HepG2 (cell line): ENCODE measurements around the gene ABCA2. TPM values are rescaled to one million over a fixed set of nuclear protein-coding genes. Genes with fewer than 3 reads are reported as not detected.

Experiments
- ATAC-seq: fragments of 200-7000 bp; cut with Tn5 transposase; 3 replicates; pipeline ENCODE4 v1.9.1; 2020; ENCODE audit warnings: mild to moderate bottlenecking, moderate library complexity
- BruUV-seq: library from RNA; stranded (reverse); fragments of 400-500 nt; replicated peaks from 2 replicates; lab custom pipeline; 2021; lab: Mats Ljungman, UMichigan
- CTCF ChIA-PET: fragments of 300-600 bp; formaldehyde crosslinking; extraction: SDS; loops from one replicate; lab custom pipeline; 2021; ENCODE audit warnings: low total read pairs, inconsistent platforms, low intra/inter-chr PET ratio; lab: Yijun Ruan, JAX
- POLR2A ChIA-PET: fragments of 350-600 bp; sonication (Branson Sonifier 250); formaldehyde crosslinking; loops from one replicate; lab custom pipeline; 2020; ENCODE audit warnings: antibody characterized with exemption, inconsistent platforms; lab: Yijun Ruan, JAX
- DNase-seq: peaks from one replicate; pipeline ENCODE4 v3.0.0-alpha.2; 2015; ENCODE audit warnings: low spot score
- FAIRE-seq: peaks from 3 replicates; lab custom pipeline; 2011; peaks lifted over from hg19 to GRCh38; lab: Jason Lieb, UNC
- H2AFZ ChIP-seq: one replicate; pipeline ENCODE4 v1.6.1; 2011; ENCODE audit warnings: low read length, inconsistent platforms
- H3K27ac ChIP-seq: fragments of 300-600 bp; 3 replicates; pipeline ENCODE4 v1.8.0; 2011; ENCODE audit warnings: mixed run types, mild to moderate bottlenecking, mixed read lengths, low read length, inconsistent platforms; ENCODE audit not compliant: insufficient read depth; ENCODE audit errors: extremely low read length
- H3K27me3 ChIP-seq, 2 experiments: fragments of 200-600 bp in 1 of 2; 2 replicates in 1 of 2; 3 replicates in 1 of 2; pipeline versions ENCODE4 v1.6.0 to v1.8.0; 2011; ENCODE audit warnings: low read length in 2 of 2, mild to moderate bottlenecking in 2 of 2, moderate library complexity in 2 of 2, inconsistent platforms in 1 of 2; ENCODE audit not compliant: insufficient read depth in 2 of 2, control insufficient read depth in 1 of 2
- H3K36me3 ChIP-seq, 2 experiments: fragments of 200-600 bp in 1 of 2; replicated peaks in 1 of 2; 2 replicates in 1 of 2; 3 replicates in 1 of 2; pipeline versions ENCODE4 v1.5.1 to v1.8.0; 2011; ENCODE audit warnings: low read length in 2 of 2, inconsistent platforms in 1 of 2; ENCODE audit not compliant: insufficient read depth in 2 of 2, control insufficient read depth in 1 of 2
- H3K4me1 ChIP-seq: 2 replicates; pipeline ENCODE4 v1.5.1; 2012; ENCODE audit warnings: low read length, inconsistent platforms; ENCODE audit not compliant: insufficient read depth
- H3K4me2 ChIP-seq: 2 replicates; pipeline ENCODE4 v1.6.0; 2011; ENCODE audit warnings: low read depth, low read length, inconsistent platforms
- H3K4me3 ChIP-seq, 3 experiments: fragments of 200-600 bp in 1 of 3; sonication (generic), shearing (Covaris generic) in 1 of 3; replicated peaks in 1 of 3; 2 replicates each; pipeline ENCODE4 v1.5.1; 2011 to 2016; ENCODE audit warnings: low read length in 3 of 3, inconsistent platforms in 2 of 3, low read depth in 2 of 3, mild to moderate bottlenecking in 2 of 3, control low read depth in 1 of 3, mixed read lengths in 1 of 3; ENCODE audit not compliant: insufficient read depth in 1 of 3
- H3K79me2 ChIP-seq: one replicate; pipeline ENCODE4 v1.6.1; 2011; ENCODE audit warnings: low read length, inconsistent platforms; ENCODE audit not compliant: insufficient read depth
- H3K9ac ChIP-seq: 2 replicates; pipeline ENCODE4 v1.6.0; 2011; ENCODE audit warnings: mild to moderate bottlenecking, low read depth, low read length, inconsistent platforms; ENCODE audit not compliant: insufficient read depth
- H3K9me3 ChIP-seq: 2 replicates; pipeline ENCODE4 v1.5.1; 2012; ENCODE audit warnings: mild to moderate bottlenecking, low read length
- H4K20me1 ChIP-seq: 2 replicates; pipeline ENCODE4 v1.6.0; 2011; ENCODE audit warnings: inconsistent platforms, mild to moderate bottlenecking, low read length, moderate library complexity; ENCODE audit not compliant: insufficient read depth
- ADNP ChIP-seq: sonication (generic); formaldehyde crosslinking; IDR thresholded peaks from 2 replicates; pipeline ENCODE4 v1.4.0; 2020; ENCODE audit warnings: missing genetic modification reagents
- MED13 ChIP-seq: sonication (generic); formaldehyde crosslinking; IDR thresholded peaks from 2 replicates; pipeline ENCODE4 v1.5.0; 2020; ENCODE audit warnings: missing genetic modification reagents
- MXI1 ChIP-seq: IDR thresholded peaks from 3 replicates; pipeline ENCODE4 v1.6.1; 2012; ENCODE audit warnings: low read depth, low read length, inconsistent platforms, borderline replicate concordance
- PCBP1 ChIP-seq: fragments of 200-400 bp; formaldehyde crosslinking; IDR thresholded peaks from 2 replicates; pipeline ENCODE4 v1.6.1; 2017; ENCODE audit warnings: mild to moderate bottlenecking, low read depth, low read length, borderline replicate concordance
- POLR2A ChIP-seq, 2 experiments: IDR thresholded peaks; 2 replicates each; pipeline ENCODE4 v1.6.1; 2011; ENCODE audit warnings: low read depth in 2 of 2, low read length in 2 of 2, mild to moderate bottlenecking in 1 of 2, moderate library complexity in 1 of 2; ENCODE audit not compliant: insufficient read depth in 1 of 2
- PTBP1 ChIP-seq: fragments of 200-400 bp; formaldehyde crosslinking; IDR thresholded peaks from 2 replicates; pipeline ENCODE4 v1.6.1; 2018; ENCODE audit warnings: low read length, low read depth; ENCODE audit not compliant: poor library complexity, severe bottlenecking
- RBM39 ChIP-seq: fragments of 200-400 bp; formaldehyde crosslinking; IDR thresholded peaks from one replicate; pipeline ENCODE4 v1.6.1; 2018; ENCODE audit warnings: antibody characterized with exemption, mild to moderate bottlenecking, low read depth, low read length; ENCODE audit not compliant: poor library complexity, severe bottlenecking
- SMAD3 ChIP-seq: sonication (generic); formaldehyde crosslinking; IDR thresholded peaks from 2 replicates; pipeline ENCODE4 v1.4.0; 2020; ENCODE audit warnings: missing genetic modification reagents
- SRSF9 ChIP-seq: fragments of 200-400 bp; formaldehyde crosslinking; IDR thresholded peaks from 2 replicates; pipeline ENCODE4 v1.6.1; 2018; ENCODE audit warnings: borderline replicate concordance, mild to moderate bottlenecking, low read depth, low read length; ENCODE audit not compliant: insufficient read depth, poor library complexity, severe bottlenecking
- STAT5B ChIP-seq: sonication (generic); formaldehyde crosslinking; IDR thresholded peaks from 2 replicates; pipeline ENCODE4 v1.4.0; 2020; ENCODE audit warnings: missing genetic modification reagents
- WGBS: methylation state at CpG from one replicate; pipeline ENCODE4 v1.1.6; 2017; ENCODE audit warnings: low lambda C conversion rate; 5-methylcytosine and 5-hydroxymethylcytosine counted together
- in situ Hi-C: cut with HindIII; loops from 2 replicates; pipeline ENCODE4 v1.10.0; 2017; ENCODE audit warnings: low pct_unique_long_range_greater_than_20kb; ENCODE audit not compliant: extremely low pct_ligation_motif_present
- intact Hi-C: fragments of 100-400 bp; cut with micrococcal nuclease; formaldehyde crosslinking; loops from one replicate; pipeline ENCODE4 v1.10.0; 2022; ENCODE audit not compliant: unreplicated experiment
- polyA plus RNA-seq, 8 experiments: library from polyadenylated mRNA; depleted of rRNA in 3 of 8; stranded (reverse) in 7 of 8; unstranded in 1 of 8; fragments of >200 nt; fragmentation: Illumina TruSeq in 4 of 8; extraction: Trizol in 4 of 8; gene quantifications; 2 replicates each; pipeline versions ENCODE4 v1.2.1 to v1.2.3, GENCODE V29; 2011 to 2016; ENCODE audit warnings: low read depth in 4 of 8, missing spikeins in 1 of 8, mixed read lengths in 1 of 8; ENCODE audit not compliant: insufficient read depth in 1 of 8
- total RNA-seq, 5 experiments: library from RNA; depleted of rRNA; stranded (reverse); fragments of >200 nt; fragmentation: Illumina TruSeq; extraction: Trizol; gene quantifications; 2 replicates each; pipeline ENCODE4 v1.2.3, GENCODE V29; 2016; ENCODE audit warnings: low read depth in 1 of 5
- TF ChIP-seq, protein P1 (sequence below): sonication (generic); formaldehyde crosslinking; IDR thresholded peaks from 2 replicates; pipeline ENCODE4 v1.8.0; 2022; ENCODE audit warnings: mild to moderate bottlenecking, missing genetic modification reagents; ENCODE audit not compliant: insufficient replicate concordance
- TF ChIP-seq, protein P2 (sequence below): IDR thresholded peaks from 2 replicates; pipeline ENCODE4 v1.6.1; 2012; ENCODE audit warnings: inconsistent platforms

Gene ABCA2
- total and polyA plus RNA-seq, 2 of the 13 experiments (the other 11 are each of a cell fraction or from before 2014, with no cell fraction given): 2.9 to 19.2 TPM

DNA sequence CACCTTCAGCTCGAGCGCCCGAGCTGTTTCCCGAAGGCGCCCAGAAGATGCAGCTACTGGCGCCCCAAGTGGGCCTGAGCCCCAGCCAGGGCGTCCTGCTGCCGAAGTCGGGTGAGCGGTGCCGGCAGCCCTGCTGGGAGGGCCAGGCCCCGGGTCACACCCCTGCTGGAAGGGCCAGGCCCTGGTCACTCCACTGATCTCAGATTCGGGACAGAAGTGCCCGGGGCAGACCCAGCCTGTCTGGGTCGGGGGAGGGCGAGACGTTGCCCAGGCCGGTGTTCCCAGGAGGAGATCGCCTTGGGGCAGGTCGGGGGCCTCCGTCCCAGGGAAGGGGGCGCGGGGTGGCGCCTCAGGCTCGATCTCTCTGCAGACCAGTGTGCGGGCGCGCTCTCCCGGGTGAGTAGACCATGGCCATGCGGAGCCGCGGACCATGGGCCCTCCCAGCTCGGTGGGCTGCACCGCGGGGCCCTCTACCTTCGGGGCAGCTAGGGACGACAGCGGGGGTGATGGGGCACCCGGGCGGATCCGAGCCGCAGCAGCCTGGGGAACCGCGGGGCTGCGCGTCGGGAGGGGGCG, 42.9 kb downstream of the ABCA2 start:
- no peaks in the 10 kb centered on the region for H3K36me3 ChIP-seq
- TF ChIP-seq POLR2A (IDR thresholded peaks at IDR 0.05; ENCODE audit: insufficient read depth in 1 of 2, low read depth in 2 of 2, low read length in 2 of 2) (no peak), PTBP1 (no peak), RBM39 (no peak)
- FAIRE-seq (no peak), DNase-seq (no peak), ATAC-seq (no peak)
- no TSS peak for BruUV-seq
- 55% methylated on average over 13 of the region's 48 CpGs for WGBS
- no peaks in the 10 kb centered on the region for H4K20me1 ChIP-seq
- no peak overlapping the region for H3K4me3 ChIP-seq
- H2AFZ ChIP-seq: no peak overlapping the region
- intact Hi-C loops: no loop called here
- no peak overlapping the region for H3K9ac ChIP-seq
- H3K4me1 ChIP-seq: peaks cover 44% of the 10 kb centered on the region
- in situ Hi-C loops: no loop called here
- POLR2A ChIA-PET: no interaction called here
- no peak overlapping the region for H3K27ac ChIP-seq
- no peaks in the 10 kb centered on the region for H3K9me3 ChIP-seq
- H3K79me2 ChIP-seq: no peaks in the 10 kb centered on the region
- CTCF ChIA-PET: no interaction called here
- no peak overlapping the region for H3K4me2 ChIP-seq
- H3K27me3 ChIP-seq: peaks cover 3 to 53% of the 10 kb centered on the region in 2 experiments; a peak in 3 of 5 replicates

DNA sequence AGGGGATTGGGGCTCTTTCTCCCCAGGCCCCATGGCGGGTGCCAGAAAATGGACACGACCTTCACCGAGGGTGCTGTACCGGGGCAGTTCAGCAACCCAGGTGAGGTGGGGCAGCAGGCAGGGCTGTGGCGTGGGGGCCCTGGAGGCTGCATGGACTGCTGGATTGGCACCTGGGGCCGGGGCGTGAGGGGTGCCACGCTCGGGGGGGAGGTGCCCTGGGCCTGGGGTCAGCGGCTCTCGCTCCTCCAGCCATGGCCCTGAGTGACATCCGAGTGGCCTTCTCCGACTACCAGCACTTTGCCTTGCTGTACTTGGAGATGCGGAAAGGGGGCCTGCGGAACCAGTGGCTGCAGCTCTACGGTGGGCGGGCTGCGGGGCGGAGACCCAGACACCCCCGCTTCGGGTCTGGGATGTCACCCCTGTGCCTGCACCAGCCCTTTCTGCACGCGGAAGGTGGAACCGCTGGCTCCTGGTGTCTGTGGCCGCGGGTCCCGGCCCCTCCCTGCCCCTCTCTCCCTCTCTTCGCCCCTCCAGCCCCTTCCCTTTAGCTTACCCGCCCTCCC, 43.5 kb downstream of the ABCA2 start:
- intact Hi-C loops: no loop called here
- Histone ChIP-seq H4K20me1 (no peaks in the 10 kb centered on the region), H3K27ac (no peak overlapping the region), H2AFZ (no peak overlapping the region), H3K9ac (no peak overlapping the region), H3K79me2 (no peaks in the 10 kb centered on the region), H3K9me3 (no peaks in the 10 kb centered on the region), H3K36me3 (no peaks in the 10 kb centered on the region), H3K4me3 (no peak overlapping the region), H3K4me1 (peaks cover 44% of the 10 kb centered on the region)
- POLR2A ChIA-PET: no interaction called here
- in situ Hi-C loops: no loop called here
- no TSS peak for BruUV-seq
- FAIRE-seq: no peak
- no peak for ATAC-seq
- DNase-seq: no peak
- TF ChIP-seq ADNP (CRISPR knock-in tag) (no peak), SMAD3 (no peak), SRSF9 (no peak), STAT5B (no peak), PCBP1 (0 out of 2 replicates have a peak, but pooled peaks have one; percentile 44), MED13 (no peak), MXI1 (no peak)
- TF ChIP-seq, protein P1, sequence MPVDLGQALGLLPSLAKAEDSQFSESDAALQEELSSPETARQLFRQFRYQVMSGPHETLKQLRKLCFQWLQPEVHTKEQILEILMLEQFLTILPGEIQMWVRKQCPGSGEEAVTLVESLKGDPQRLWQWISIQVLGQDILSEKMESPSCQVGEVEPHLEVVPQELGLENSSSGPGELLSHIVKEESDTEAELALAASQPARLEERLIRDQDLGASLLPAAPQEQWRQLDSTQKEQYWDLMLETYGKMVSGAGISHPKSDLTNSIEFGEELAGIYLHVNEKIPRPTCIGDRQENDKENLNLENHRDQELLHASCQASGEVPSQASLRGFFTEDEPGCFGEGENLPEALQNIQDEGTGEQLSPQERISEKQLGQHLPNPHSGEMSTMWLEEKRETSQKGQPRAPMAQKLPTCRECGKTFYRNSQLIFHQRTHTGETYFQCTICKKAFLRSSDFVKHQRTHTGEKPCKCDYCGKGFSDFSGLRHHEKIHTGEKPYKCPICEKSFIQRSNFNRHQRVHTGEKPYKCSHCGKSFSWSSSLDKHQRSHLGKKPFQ: no peak
- TF ChIP-seq, protein P2, sequence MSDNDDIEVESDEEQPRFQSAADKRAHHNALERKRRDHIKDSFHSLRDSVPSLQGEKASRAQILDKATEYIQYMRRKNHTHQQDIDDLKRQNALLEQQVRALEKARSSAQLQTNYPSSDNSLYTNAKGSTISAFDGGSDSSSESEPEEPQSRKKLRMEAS: no peak
- TF ChIP-seq, all 625 proteins: peak for 1
- H3K4me2 ChIP-seq: no peak overlapping the region
- H3K27me3 ChIP-seq: peaks cover 3 to 53% of the 10 kb centered on the region in 2 experiments; a peak in 3 of 5 replicates
- WGBS: 28% methylated on average over 10 of the region's 29 CpGs
- CTCF ChIA-PET: no interaction called here
